Osteoblast (primary cell): ENCODE results near the gene RFX8. TPM values are rescaled to one million over a fixed set of nuclear protein-coding genes. Genes with fewer than 3 reads are reported as not detected.

Experiments used
- DNase-seq: peaks from one replicate; pipeline ENCODE4 v3.0.0; 2011; ENCODE audit warnings: low spot score, mixed read lengths; ENCODE audit not compliant: insufficient read length; ENCODE audit errors: missing footprints
- H2AFZ ChIP-seq: 2 replicates; pipeline ENCODE4 v1.6.0; 2011; ENCODE audit warnings: mild to moderate bottlenecking, low read length
- H3K27ac ChIP-seq: 2 replicates; pipeline ENCODE4 v1.5.1; 2011; ENCODE audit warnings: mild to moderate bottlenecking, low read depth, low read length, moderate library complexity
- H3K27me3 ChIP-seq: 2 replicates; pipeline ENCODE4 v1.6.0; 2012; ENCODE audit warnings: mild to moderate bottlenecking, control low read depth, inconsistent platforms, low read length, moderate library complexity; ENCODE audit not compliant: insufficient read depth
- H3K36me3 ChIP-seq: 2 replicates; pipeline ENCODE4 v1.5.1; 2011; ENCODE audit warnings: mild to moderate bottlenecking, low read length, control low read depth, moderate library complexity; ENCODE audit not compliant: insufficient read depth
- H3K4me1 ChIP-seq: 2 replicates; pipeline ENCODE4 v1.5.1; 2011; ENCODE audit warnings: mild to moderate bottlenecking, low read length, control low read depth, moderate library complexity; ENCODE audit not compliant: insufficient read depth
- H3K4me2 ChIP-seq: 2 replicates; pipeline ENCODE4 v1.6.0; 2011; ENCODE audit warnings: mild to moderate bottlenecking, low read length; ENCODE audit not compliant: insufficient read depth
- H3K4me3 ChIP-seq: fragments of 200-600 bp; sonication (generic); 3 replicates; pipeline ENCODE4 v1.5.1; 2012; ENCODE audit warnings: mild to moderate bottlenecking, low read length, inconsistent platforms; ENCODE audit not compliant: insufficient read depth
- H3K79me2 ChIP-seq: 2 replicates; pipeline ENCODE4 v1.6.0; 2012; ENCODE audit warnings: mild to moderate bottlenecking, low read length, control low read depth, inconsistent platforms; ENCODE audit not compliant: insufficient read depth
- H3K9me3 ChIP-seq: 2 replicates; pipeline ENCODE4 v1.5.1; 2011; ENCODE audit warnings: low read depth, low read length, control low read depth
- H4K20me1 ChIP-seq: 2 replicates; pipeline ENCODE4 v1.6.0; 2012; ENCODE audit warnings: mild to moderate bottlenecking, low read length, control low read depth; ENCODE audit not compliant: insufficient read depth
- CTCF ChIP-seq: IDR thresholded peaks from 2 replicates; pipeline ENCODE4 v1.5.1; 2011; ENCODE audit warnings: mild to moderate bottlenecking, low read depth, low read length, moderate library complexity; ENCODE audit errors: extremely low read depth
- total RNA-seq: library from RNA; depleted of rRNA; stranded (reverse); fragments of >200 nt; gene quantifications from 2 replicates; pipeline ENCODE4 v1.2.3, GENCODE V29; 2012

RFX8 gene
- total RNA-seq, 1 donor = 7.6 TPM

GRCh38 chr2:101369100-101369499, 105.8 kb downstream of the RFX8 start:
- Histone ChIP-seq H3K4me2 (no peak overlapping the region), H3K27ac (no peak overlapping the region), H3K9me3 (no peaks in the 10 kb centered on the region), H2AFZ (no peak overlapping the region), H3K36me3 (no peaks in the 10 kb centered on the region), H3K4me1 (no peaks in the 10 kb centered on the region), H3K4me3 (no peak overlapping the region), H4K20me1 (no peaks in the 10 kb centered on the region), H3K79me2 (no peaks in the 10 kb centered on the region), H3K27me3 (peaks cover 7% of the 10 kb centered on the region)
- TF ChIP-seq CTCF = no peak
- no peak for DNase-seq

- no peaks in the 10 kb centered on the region for H3K79me2 ChIP-seq
- no peak overlapping the region for H3K4me3 ChIP-seq
- peaks cover 8% of the 10 kb centered on the region for H3K27me3 ChIP-seq
- H2AFZ ChIP-seq = no peak overlapping the region
- H3K4me2 ChIP-seq = no peak overlapping the region
- H3K4me1 ChIP-seq = no peaks in the 10 kb centered on the region
- DNase-seq = no peak
- H3K27ac ChIP-seq = no peak overlapping the region
- no peaks in the 10 kb centered on the region for H3K9me3 ChIP-seq
- TF ChIP-seq CTCF = no peak
- H4K20me1 ChIP-seq = no peaks in the 10 kb centered on the region
- H3K36me3 ChIP-seq = no peaks in the 10 kb centered on the region
Observed at GRCh38 chr2:101368376-101368775, 106.5 kb downstream of the RFX8 start.

GRCh38 chr2:101367508-101367907, 107.4 kb downstream of the RFX8 start:
- peaks cover 15% of the 10 kb centered on the region for H3K27me3 ChIP-seq
- no peaks in the 10 kb centered on the region for H3K9me3 ChIP-seq
- no peak for TF ChIP-seq CTCF
- no peak overlapping the region for H2AFZ ChIP-seq
- no peaks in the 10 kb centered on the region for H3K79me2 ChIP-seq
- H3K4me2 ChIP-seq = no peak overlapping the region
- no peaks in the 10 kb centered on the region for H3K4me1 ChIP-seq
- DNase-seq = no peak
- H4K20me1 ChIP-seq = no peaks in the 10 kb centered on the region
- no peaks in the 10 kb centered on the region for H3K36me3 ChIP-seq
- H3K27ac ChIP-seq = no peak overlapping the region
- H3K4me3 ChIP-seq = no peak overlapping the region

GRCh38 chr2:101364878-101365277, 110.0 kb downstream of the RFX8 start:
- no peaks in the 10 kb centered on the region for H3K79me2 ChIP-seq
- peaks cover 19% of the 10 kb centered on the region for H3K27me3 ChIP-seq
- DNase-seq = no peak
- H3K27ac ChIP-seq = no peak overlapping the region
- H4K20me1 ChIP-seq = no peaks in the 10 kb centered on the region
- H3K4me3 ChIP-seq = no peak overlapping the region
- no peaks in the 10 kb centered on the region for H3K9me3 ChIP-seq
- H3K36me3 ChIP-seq = no peaks in the 10 kb centered on the region
- H3K4me2 ChIP-seq = no peak overlapping the region
- no peak for TF ChIP-seq CTCF
- H2AFZ ChIP-seq = no peak overlapping the region
- H3K4me1 ChIP-seq = no peaks in the 10 kb centered on the region
